Measurements from ENCODE around the gene CAPRIN2. TPM values are rescaled to one million over a fixed set of nuclear protein-coding genes. Genes with fewer than 3 reads are reported as not detected.

CAPRIN2 gene
- total and polyA plus RNA-seq, 2 donors (not counting 1 experiment from before 2014, with no cell fraction given), result 10.8 to 17.2 TPM

- Histone ChIP-seq H3K4me1 (ENCODE audit: control insufficient read depth, extremely low read depth, insufficient read depth, low read length) (no peaks in the 10 kb centered on the region), H3K79me2 (ENCODE audit: control insufficient read depth, insufficient read depth, low read length) (peaks cover 2% of the 10 kb centered on the region), H3K36me3 (ENCODE audit: control insufficient read depth, insufficient read depth, low read length) (no peaks in the 10 kb centered on the region), H3K4me2 (ENCODE audit: extremely low read depth, insufficient read depth, low read length) (no peak overlapping the region), H3K9ac (ENCODE audit: insufficient read depth, low read length) (no peak overlapping the region), H4K20me1 (ENCODE audit: control insufficient read depth, extremely low read depth, insufficient read depth, low read length) (no peaks in the 10 kb centered on the region), H3K27me3 (ENCODE audit: control insufficient read depth, insufficient read depth, low read length) (no peaks in the 10 kb centered on the region), H3K9me3 (ENCODE audit: control insufficient read depth, insufficient read depth, low read depth, low read length) (no peaks in the 10 kb centered on the region), H3K4me3 (replicated peaks in 1 of 4; ENCODE audit: control extremely low read depth in 1 of 4, insufficient read depth in 1 of 4, low read depth in 3 of 4, low read length in 4 of 4) (no peak overlapping the region), H2AFZ (ENCODE audit: low read length) (no peak overlapping the region), H3K27ac (ENCODE audit: insufficient read depth, low read length) (no peak overlapping the region)
- DNase-seq (ENCODE audit: low read depth in 2 of 2), result no peak
- TF ChIP-seq CTCF (conservative IDR thresholded peaks at IDR 0.05 in 1 of 2, IDR thresholded peaks at IDR 0.05 in 1 of 2; ENCODE audit: low read depth in 1 of 2, low read length in 2 of 2) (no peak), EZH2 (IDR thresholded peaks at IDR 0.05; ENCODE audit: low read length, missing control alignments) (no peak)
Measured at GRCh38 chr12:30744321-30744720, 10.4 kb downstream of the CAPRIN2 start.

DNA sequence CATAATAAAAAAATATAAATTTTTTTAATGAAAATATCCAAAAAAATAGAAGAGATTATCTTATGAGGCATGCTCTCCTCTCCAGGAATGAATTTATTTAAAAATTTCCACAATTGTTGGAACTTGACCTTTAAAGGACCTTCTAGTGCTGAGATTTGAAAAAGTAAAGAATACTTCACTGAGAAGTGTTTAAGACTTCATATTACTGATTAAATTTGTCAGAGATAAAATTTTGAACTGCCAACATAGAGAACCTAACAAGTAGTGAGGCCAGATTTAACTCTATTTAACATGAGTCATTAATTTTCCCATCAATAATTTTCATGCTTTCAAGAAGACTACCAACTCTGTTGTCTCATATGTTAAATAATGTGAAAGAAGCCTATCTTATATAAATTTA lies 14.5 kb downstream of the CAPRIN2 start:
- no peaks in the 10 kb centered on the region for H4K20me1 ChIP-seq (ENCODE audit: control insufficient read depth, extremely low read depth, insufficient read depth, low read length)
- H2AFZ ChIP-seq (ENCODE audit: low read length), result no peak overlapping the region
- H3K9ac ChIP-seq (ENCODE audit: insufficient read depth, low read length), result no peak overlapping the region
- DNase-seq (ENCODE audit: low read depth in 2 of 2), result no peak
- H3K36me3 ChIP-seq (ENCODE audit: control insufficient read depth, insufficient read depth, low read length), result no peaks in the 10 kb centered on the region
- no peaks in the 10 kb centered on the region for H3K9me3 ChIP-seq (ENCODE audit: control insufficient read depth, insufficient read depth, low read depth, low read length)
- no peaks in the 10 kb centered on the region for H3K27me3 ChIP-seq (ENCODE audit: control insufficient read depth, insufficient read depth, low read length)
- H3K4me1 ChIP-seq (ENCODE audit: control insufficient read depth, extremely low read depth, insufficient read depth, low read length), result no peaks in the 10 kb centered on the region
- no peak overlapping the region for H3K4me3 ChIP-seq (replicated peaks in 1 of 4; ENCODE audit: control extremely low read depth in 1 of 4, insufficient read depth in 1 of 4, low read depth in 3 of 4, low read length in 4 of 4)
- no peak overlapping the region for H3K4me2 ChIP-seq (ENCODE audit: extremely low read depth, insufficient read depth, low read length)
- no peaks in the 10 kb centered on the region for H3K79me2 ChIP-seq (ENCODE audit: control insufficient read depth, insufficient read depth, low read length)
- TF ChIP-seq EZH2 (IDR thresholded peaks at IDR 0.05; ENCODE audit: low read length, missing control alignments) (no peak), CTCF (conservative IDR thresholded peaks at IDR 0.05 in 1 of 2, IDR thresholded peaks at IDR 0.05 in 1 of 2; ENCODE audit: low read depth in 1 of 2, low read length in 2 of 2) (no peak)
- H3K27ac ChIP-seq (ENCODE audit: insufficient read depth, low read length), result no peak overlapping the region

DNA sequence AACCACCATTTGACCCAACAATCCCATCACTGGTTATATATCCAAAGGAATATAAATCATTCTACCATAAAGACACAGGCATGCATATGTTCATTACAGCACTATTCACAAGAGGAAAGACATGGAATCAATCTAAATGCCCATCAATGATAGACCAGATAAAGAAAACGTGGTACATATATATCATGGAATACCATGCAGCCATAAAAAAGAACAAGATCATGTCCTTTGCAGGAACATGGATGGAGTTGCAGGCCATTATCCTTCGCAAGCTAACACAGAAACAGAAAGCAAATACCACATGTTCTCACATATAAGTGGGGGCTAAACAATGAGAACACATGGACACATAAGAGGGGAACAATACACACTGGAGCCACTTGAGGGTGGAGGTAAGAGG lies 15.7 kb downstream of the CAPRIN2 start:
- no peak overlapping the region for H2AFZ ChIP-seq (ENCODE audit: low read length)
- no peaks in the 10 kb centered on the region for H3K27me3 ChIP-seq (ENCODE audit: control insufficient read depth, insufficient read depth, low read length)
- H3K36me3 ChIP-seq (ENCODE audit: control insufficient read depth, insufficient read depth, low read length), result no peaks in the 10 kb centered on the region
- TF ChIP-seq CTCF (conservative IDR thresholded peaks at IDR 0.05 in 1 of 2, IDR thresholded peaks at IDR 0.05 in 1 of 2; ENCODE audit: low read depth in 1 of 2, low read length in 2 of 2), result no peak
- no peak for TF ChIP-seq EZH2 (IDR thresholded peaks at IDR 0.05; ENCODE audit: low read length, missing control alignments)
- no peaks in the 10 kb centered on the region for H4K20me1 ChIP-seq (ENCODE audit: control insufficient read depth, extremely low read depth, insufficient read depth, low read length)
- no peaks in the 10 kb centered on the region for H3K9me3 ChIP-seq (ENCODE audit: control insufficient read depth, insufficient read depth, low read depth, low read length)
- H3K4me2 ChIP-seq (ENCODE audit: extremely low read depth, insufficient read depth, low read length), result no peak overlapping the region
- no peak overlapping the region for H3K27ac ChIP-seq (ENCODE audit: insufficient read depth, low read length)
- H3K79me2 ChIP-seq (ENCODE audit: control insufficient read depth, insufficient read depth, low read length), result no peaks in the 10 kb centered on the region
- H3K9ac ChIP-seq (ENCODE audit: insufficient read depth, low read length), result no peak overlapping the region
- no peak overlapping the region for H3K4me3 ChIP-seq (replicated peaks in 1 of 4; ENCODE audit: control extremely low read depth in 1 of 4, insufficient read depth in 1 of 4, low read depth in 3 of 4, low read length in 4 of 4)
- no peak for DNase-seq (ENCODE audit: low read depth in 2 of 2)
- no peaks in the 10 kb centered on the region for H3K4me1 ChIP-seq (ENCODE audit: control insufficient read depth, extremely low read depth, insufficient read depth, low read length)
